Measurements from ENCODE around the gene KLRK1.
"Not testable (repeated sequence)": the region's sequence is repeated elsewhere in the genome, so short reads cannot be mapped to it uniquely, and the experiment has no call there.

- TF ChIP-seq PAX5 (IDR thresholded peaks at IDR 0.05; ENCODE audit: insufficient read depth, low read length, severe bottlenecking); POLR2AphosphoS5 (IDR thresholded peaks at IDR 0.05; ENCODE audit: low read depth, low read length): not testable (repeated sequence)
Observed at GRCh38 chr12:10420334-10420733, 30.5 kb upstream of the KLRK1 start, which contains the start of gene KLRC3.

Measured in GM12891 (cell line).